Testis (tissue), 3 donors: ENCODE measurements around the gene GCM1. TPM values are rescaled to one million over a fixed set of nuclear protein-coding genes. Genes with fewer than 3 reads are reported as not detected.

Source experiments
- DNase-seq: peaks from one replicate; pipeline ENCODE4 v3.0.0-alpha.2; 2019
- H3K27ac ChIP-seq, 2 donors: fragments of 200-600 bp; sonication (generic); one replicate each; pipeline ENCODE4 v1.5.1; 2019
- H3K27me3 ChIP-seq: fragments of 200-600 bp; sonication (generic); one replicate; pipeline ENCODE4 v1.5.1; 2019
- H3K36me3 ChIP-seq: fragments of 200-600 bp; sonication (generic); one replicate; pipeline ENCODE4 v1.5.1; 2017; ENCODE audit warnings: low read depth; ENCODE audit errors: missing control alignments
- H3K4me1 ChIP-seq: fragments of 200-600 bp; sonication (generic); one replicate; pipeline ENCODE4 v1.5.1; 2019
- H3K4me3 ChIP-seq, 2 donors: fragments of 200-600 bp; sonication (generic); one replicate each; pipeline ENCODE4 v1.5.1; 2017 to 2019
- H3K9me3 ChIP-seq: fragments of 200-600 bp; sonication (generic); one replicate; pipeline ENCODE4 v1.5.1; 2017
- CTCF ChIP-seq, 3 experiments: fragments of 450-650 bp in 2 of 3; fragments of 200-600 bp in 1 of 3; sonication (generic) in 1 of 3; IDR thresholded peaks; one replicate each; pipeline ENCODE4 v1.5.1; 2016 to 2019; ENCODE audit warnings: antibody characterized with exemption in 3 of 3, mild to moderate bottlenecking in 2 of 3, moderate library complexity in 1 of 3
- POLR2A ChIP-seq: fragments of 450-650 bp; IDR thresholded peaks from one replicate; pipeline ENCODE4 v1.6.1; 2017; ENCODE audit warnings: antibody characterized with exemption, mild to moderate bottlenecking, moderate library complexity
- WGBS, 2 donors: methylation state at CpG; one replicate each; pipeline ENCODE4 v1.1.5; 2018; 5-methylcytosine and 5-hydroxymethylcytosine counted together
- intact Hi-C: fragments of 100-400 bp; cut with DNase I; formaldehyde crosslinking; loops from one replicate; pipeline ENCODE4 v1.15.1; 2023; ENCODE audit warnings: low total_unique reads
- polyA plus RNA-seq: library from polyadenylated mRNA; stranded (reverse); fragments of 350-450 nt; fragmentation: Illumina TruSeq; extraction: RNeasy Lipid Tissue Mini Kit (QIAGEN cat#74804); gene quantifications from one replicate; pipeline ENCODE4 v1.2.3, GENCODE V29; 2014; ENCODE audit warnings: low read depth, low replicate concordance; ENCODE audit not compliant: insufficient read depth
- total RNA-seq, 2 donors: library from RNA; depleted of rRNA; stranded (reverse); fragments of >200 nt; gene quantifications; one replicate each; pipeline ENCODE4 v1.2.3, GENCODE V29; 2016

Gene GCM1
- total and polyA plus RNA-seq, 3 donors from 2014 or later, result 0.47 to 0.90 (median 0.68) TPM

- Histone ChIP-seq H3K27me3 (no peaks in the 10 kb centered on the region), H3K9me3 (no peaks in the 10 kb centered on the region), H3K36me3 (no peaks in the 10 kb centered on the region), H3K4me3 (no peak overlapping the region), H3K27ac (peak overlapping the region; percentile 4 to 22), H3K4me1 (peaks cover 18% of the 10 kb centered on the region)
- intact Hi-C loops, result no loop called here
- 47 to 59% methylated on average over 4 of the region's 4 CpGs for WGBS, 2 donors
- DNase-seq, result no peak
- TF ChIP-seq CTCF (IDR thresholded peaks at IDR 0.05) (no peak), POLR2A (no peak)
Observed at GRCh38 chr6:53113742-53114141, 34.9 kb downstream of the GCM1 start.

GRCh38 chr6:53112871-53113270, 35.8 kb downstream of the GCM1 start:
- Histone ChIP-seq H3K9me3 (no peaks in the 10 kb centered on the region), H3K36me3 (no peaks in the 10 kb centered on the region), H3K4me1 (peaks cover 26% of the 10 kb centered on the region), H3K27me3 (no peaks in the 10 kb centered on the region), H3K4me3 (no peak overlapping the region), H3K27ac (peak overlapping the region in 1 of 2 donors; percentile 22)
- intact Hi-C loops, result no loop called here
- TF ChIP-seq CTCF (IDR thresholded peaks at IDR 0.05), result no peak
- no peak for TF ChIP-seq POLR2A
- 20 to 22% methylated on average over 1 of the region's 1 CpG for WGBS, 2 donors
- DNase-seq, result no peak

- Histone ChIP-seq H3K9me3 (no peaks in the 10 kb centered on the region), H3K27me3 (no peaks in the 10 kb centered on the region), H3K36me3 (no peaks in the 10 kb centered on the region), H3K27ac (no peak overlapping the region), H3K4me1 (peaks cover 28% of the 10 kb centered on the region), H3K4me3 (no peak overlapping the region)
- no peak for TF ChIP-seq POLR2A
- no peak for TF ChIP-seq CTCF (IDR thresholded peaks at IDR 0.05)
- intact Hi-C loops, result no loop called here
- no peak for DNase-seq
Observed at GRCh38 chr6:53112404-53112803, 36.2 kb downstream of the GCM1 start.

GRCh38 chr6:53111865-53112264, 36.8 kb downstream of the GCM1 start:
- TF ChIP-seq CTCF (IDR thresholded peaks at IDR 0.05) (no peak), POLR2A (no peak)
- Histone ChIP-seq H3K36me3 (no peaks in the 10 kb centered on the region), H3K9me3 (no peaks in the 10 kb centered on the region), H3K27ac (no peak overlapping the region), H3K4me1 (peaks cover 28% of the 10 kb centered on the region), H3K4me3 (no peak overlapping the region), H3K27me3 (no peaks in the 10 kb centered on the region)
- no peak for DNase-seq
- WGBS, 2 donors, result 87 to 90% methylated on average over 6 of the region's 6 CpGs
- intact Hi-C loops, result no loop called here

- no peaks in the 10 kb centered on the region for H3K27me3 ChIP-seq
- no peaks in the 10 kb centered on the region for H3K36me3 ChIP-seq
- 87 to 94% methylated on average over 2 of the region's 2 CpGs for WGBS, 2 donors
- TF ChIP-seq CTCF (IDR thresholded peaks at IDR 0.05), result no peak
- no peak for TF ChIP-seq POLR2A
- no peak overlapping the region for H3K27ac ChIP-seq
- H3K9me3 ChIP-seq, result no peaks in the 10 kb centered on the region
- H3K4me1 ChIP-seq, result peaks cover 28% of the 10 kb centered on the region
- DNase-seq, result no peak
- intact Hi-C loops, result no loop called here
- H3K4me3 ChIP-seq, result no peak overlapping the region
Observed at GRCh38 chr6:53109612-53110011, 39.0 kb downstream of the GCM1 start.
